Panc1 (cell line): Measurements from ENCODE around the gene SLC16A8. TPM values are rescaled to one million over a fixed set of nuclear protein-coding genes. Genes with fewer than 3 reads are reported as not detected.

Experiments used
- ATAC-seq: fragments of 200-7000 bp; cut with Tn5 transposase; 2 replicates; pipeline ENCODE4 v1.9.1; 2020; ENCODE audit warnings: mild to moderate bottlenecking, moderate library complexity
- BruUV-seq: library from RNA; stranded (reverse); fragments of 400-500 nt; replicated peaks from 2 replicates; lab custom pipeline; 2021; lab: Mats Ljungman, UMichigan
- CTCF ChIA-PET: fragments of 300-600 bp; sonication (Branson Sonifier 250); formaldehyde crosslinking; loops from one replicate; lab custom pipeline; 2022; ENCODE audit warnings: antibody characterized with exemption; lab: Charles Lee
- POLR2A ChIA-PET: fragments of 300-600 bp; sonication (Branson Sonifier 250); formaldehyde crosslinking; loops from one replicate; lab custom pipeline; 2022; ENCODE audit warnings: antibody characterized with exemption; lab: Charles Lee
- DNase-seq: peaks from one replicate; pipeline ENCODE4 v3.0.0-alpha.2; 2010; ENCODE audit warnings: low read depth, low spot score
- H3K27ac ChIP-seq: 2 replicates; pipeline ENCODE4 v1.5.1; 2011; ENCODE audit warnings: mild to moderate bottlenecking, low read length, inconsistent platforms
- H3K27me3 ChIP-seq: fragments of 200-500 bp; sonication (Bioruptor generic); 2 replicates; pipeline ENCODE4 v1.6.0; 2014; ENCODE audit warnings: low read length, inconsistent platforms; ENCODE audit not compliant: control insufficient read depth, insufficient read depth
- H3K36me3 ChIP-seq: fragments of 200-500 bp; sonication (Bioruptor generic); 2 replicates; pipeline ENCODE4 v1.5.1; 2014; ENCODE audit warnings: inconsistent platforms, mild to moderate bottlenecking, low read length, moderate library complexity; ENCODE audit not compliant: control insufficient read depth, insufficient read depth
- H3K4me1 ChIP-seq: 2 replicates; pipeline ENCODE4 v1.5.1; 2011; ENCODE audit warnings: inconsistent platforms, mild to moderate bottlenecking, low read length, moderate library complexity; ENCODE audit not compliant: control insufficient read depth, insufficient read depth
- H3K4me3 ChIP-seq, 2 experiments: 2 replicates each; pipeline ENCODE4 v1.5.1; 2011 to 2012; ENCODE audit warnings: low read depth in 2 of 2, low read length in 2 of 2, mild to moderate bottlenecking in 2 of 2, inconsistent platforms in 1 of 2, moderate library complexity in 1 of 2
- H3K9me3 ChIP-seq: fragments of 200-500 bp; sonication (Bioruptor generic); 2 replicates; pipeline ENCODE4 v1.5.1; 2014; ENCODE audit warnings: low read depth, mild to moderate bottlenecking, inconsistent platforms, low read length, moderate library complexity; ENCODE audit not compliant: control insufficient read depth, insufficient read depth
- CTCF ChIP-seq: fragments of 450-650 bp; IDR thresholded peaks from 2 replicates; pipeline ENCODE4 v1.5.1; 2017; ENCODE audit warnings: mild to moderate bottlenecking
- POLR2AphosphoS5 ChIP-seq: IDR thresholded peaks from 2 replicates; pipeline ENCODE4 v1.6.1; 2012; ENCODE audit warnings: mild to moderate bottlenecking, low read depth, low read length, moderate library complexity
- REST ChIP-seq, 2 experiments: IDR thresholded peaks; 2 replicates each; pipeline ENCODE4 v1.6.1; 2011 to 2012; ENCODE audit warnings: low read depth in 2 of 2, control low read depth in 1 of 2, low read length in 1 of 2, mild to moderate bottlenecking in 1 of 2, moderate library complexity in 1 of 2; ENCODE audit not compliant: insufficient read depth in 1 of 2
- SIN3A ChIP-seq: IDR thresholded peaks from 2 replicates; pipeline ENCODE4 v1.6.1; 2012; ENCODE audit warnings: low read depth, mild to moderate bottlenecking, low read length, moderate library complexity, borderline replicate concordance; ENCODE audit not compliant: insufficient read depth
- TCF7L2 ChIP-seq: IDR thresholded peaks from 2 replicates; pipeline ENCODE4 v1.6.1; 2011; ENCODE audit warnings: mild to moderate bottlenecking, low read depth, low read length, inconsistent platforms
- in situ Hi-C: cut with HindIII; loops from 2 replicates; pipeline ENCODE4 v1.10.0; 2016; ENCODE audit warnings: low sequenced_read_pairs, low pct_unique_long_range_greater_than_20kb
- intact Hi-C: fragments of 100-400 bp; cut with micrococcal nuclease; formaldehyde crosslinking; loops from one replicate; pipeline ENCODE4 v1.10.0; 2022; ENCODE audit not compliant: unreplicated experiment
- total RNA-seq: library from RNA; stranded (reverse); gene quantifications from one replicate; pipeline ENCODE4 v1.2.1, GENCODE V29; 2021; ENCODE audit not compliant: unreplicated experiment

SLC16A8 gene
- total RNA-seq, 1 experiment from 2014 or later, result not detected

- Histone ChIP-seq H3K27ac (no peak overlapping the region), H3K27me3 (no peaks in the 10 kb centered on the region), H3K4me1 (no peaks in the 10 kb centered on the region), H3K9me3 (no peaks in the 10 kb centered on the region), H3K4me3 (no peak overlapping the region), H3K36me3 (no peaks in the 10 kb centered on the region)
- DNase-seq (no peak), ATAC-seq (no peak)
- POLR2A ChIA-PET, result interaction anchor here (0.5 to 0.7 kb wide), 3 partner anchors 29 to 323 kb away, joined by 3 to 11 read pairs (median 3); no protein-coding TSS in a partner anchor
- CTCF ChIA-PET, result interaction anchor here (0.7 kb wide), 1 partner anchor 80 kb away, joined by 7 read pairs; no protein-coding TSS in a partner anchor
- in situ Hi-C loops (no loop called here), intact Hi-C loops (no loop called here)
- TF ChIP-seq CTCF (no peak), SIN3A (no peak), TCF7L2 (no peak), POLR2AphosphoS5 (no peak), REST (IDR thresholded peaks at IDR 0.05; ENCODE audit: insufficient read depth in 1 of 2, low read depth in 2 of 2, low read length in 1 of 2) (no peak)
- BruUV-seq, result no TSS peak
Measured at GRCh38 chr22:38074181-38075104, 9.5 kb downstream of the SLC16A8 start.

- no TSS peak for BruUV-seq
Measured at GRCh38 chr22:38073150-38074130, 10.5 kb downstream of the SLC16A8 start.

More at GRCh38 chr22:38073150-38074130, 10.5 kb downstream of the SLC16A8 start:
- intact Hi-C loops, result no loop called here
- Histone ChIP-seq H3K36me3 (no peaks in the 10 kb centered on the region), H3K9me3 (no peaks in the 10 kb centered on the region), H3K4me1 (no peaks in the 10 kb centered on the region), H3K4me3 (no peak overlapping the region), H3K27ac (no peak overlapping the region), H3K27me3 (no peaks in the 10 kb centered on the region)
- ChIA-PET CTCF (no interaction called here), POLR2A (interaction anchor here (0.7 kb wide), 1 partner anchor 30 kb away, joined by 3 read pairs; no protein-coding TSS in a partner anchor)
- TF ChIP-seq POLR2AphosphoS5, result no peak
- no peak for TF ChIP-seq CTCF
- no peak for TF ChIP-seq REST (IDR thresholded peaks at IDR 0.05; ENCODE audit: insufficient read depth in 1 of 2, low read depth in 2 of 2, low read length in 1 of 2)
- TF ChIP-seq TCF7L2, result no peak
- TF ChIP-seq SIN3A, result no peak
- ATAC-seq (no peak), DNase-seq (no peak)
- in situ Hi-C loops, result no loop called here
